K562 (cell line): ENCODE data around the gene CD101. TPM values are rescaled to one million over a fixed set of nuclear protein-coding genes. Genes with fewer than 3 reads are reported as not detected.

Experiments used
- ATAC-seq: fragments of 200-7000 bp; cut with Tn5 transposase; 3 replicates; pipeline ENCODE4 v1.9.1; 2020; ENCODE audit warnings: moderate library complexity
- BruUV-seq: library from RNA; stranded (reverse); fragments of 400-500 nt; replicated peaks from 2 replicates; lab custom pipeline; 2021; lab: Mats Ljungman, UMichigan
- CTCF ChIA-PET: fragments of 300-600 bp; formaldehyde crosslinking; extraction: SDS; loops from one replicate; lab custom pipeline; 2021; ENCODE audit warnings: low intra/inter-chr PET ratio; lab: Yijun Ruan, JAX
- POLR2A ChIA-PET: fragments of 300-600, 350-650 bp; sonication (Branson Sonifier 250); formaldehyde crosslinking; extraction: SDS; loops from one replicate; lab custom pipeline; 2021; ENCODE audit warnings: antibody characterized with exemption, inconsistent platforms; lab: Yijun Ruan, JAX
- DNase-seq, 4 experiments: peaks; one replicate each; pipeline versions ENCODE4 v3.0.0 to v3.0.0-alpha.2; 2011 to 2018; ENCODE audit warnings: low spot score in 3 of 4, mixed read lengths in 3 of 4; ENCODE audit errors: extremely low read depth in 1 of 4
- FAIRE-seq: peaks from 2 replicates; lab custom pipeline; 2011; peaks lifted over from hg19 to GRCh38; lab: Jason Lieb, UNC
- H2AFZ ChIP-seq: 2 replicates; pipeline ENCODE4 v1.6.0; 2011; ENCODE audit warnings: low read depth, low read length, control low read depth, inconsistent platforms
- H3K27ac ChIP-seq: fragments of 200-600 bp; 3 replicates; pipeline ENCODE4 v1.8.0; 2011; ENCODE audit warnings: low read depth, mild to moderate bottlenecking, control low read depth, inconsistent platforms, low read length, moderate library complexity, mixed read lengths; ENCODE audit errors: extremely low read depth
- H3K27me3 ChIP-seq, 2 experiments: fragments of 300-600 bp in 1 of 2; 2 replicates in 1 of 2; 3 replicates in 1 of 2; pipeline versions ENCODE4 v1.6.0 to v1.8.0; 2011; ENCODE audit warnings: inconsistent platforms in 2 of 2, low read length in 2 of 2, mild to moderate bottlenecking in 1 of 2, mixed read lengths in 1 of 2, moderate library complexity in 1 of 2; ENCODE audit not compliant: control insufficient read depth in 2 of 2, insufficient read depth in 2 of 2
- H3K36me3 ChIP-seq: fragments of 300-600 bp; 3 replicates; pipeline ENCODE4 v1.8.0; 2011; ENCODE audit warnings: mild to moderate bottlenecking, low read length, inconsistent platforms; ENCODE audit not compliant: control insufficient read depth, insufficient read depth
- H3K4me1 ChIP-seq, 2 experiments: fragments of 200-600 bp in 1 of 2; replicated peaks in 1 of 2; 2 replicates in 1 of 2; 3 replicates in 1 of 2; pipeline versions ENCODE4 v1.5.1 to v1.8.0; 2011; ENCODE audit warnings: inconsistent platforms in 2 of 2, low read length in 2 of 2, mild to moderate bottlenecking in 1 of 2, mixed read lengths in 1 of 2, moderate library complexity in 1 of 2; ENCODE audit not compliant: control insufficient read depth in 2 of 2, insufficient read depth in 2 of 2
- H3K4me2 ChIP-seq: 2 replicates; pipeline ENCODE4 v1.6.1; 2011; ENCODE audit warnings: low read length, control low read depth, inconsistent platforms, mixed read lengths; ENCODE audit not compliant: insufficient read depth
- H3K4me3 ChIP-seq: fragments of 200-600 bp; sonication (generic), shearing (Covaris generic); 2 replicates; pipeline ENCODE4 v1.5.1; 2016; ENCODE audit warnings: control low read depth, inconsistent platforms
- H3K79me2 ChIP-seq: fragments of 200-600 bp; 3 replicates; pipeline ENCODE4 v1.8.0; 2011; ENCODE audit warnings: low read length, inconsistent platforms; ENCODE audit not compliant: control insufficient read depth, insufficient read depth
- H3K9ac ChIP-seq, 2 experiments: 2 replicates each; pipeline versions ENCODE4 v1.6.0 to v1.6.1; 2011; ENCODE audit warnings: low read depth in 2 of 2, low read length in 2 of 2, control low read depth in 1 of 2, inconsistent platforms in 1 of 2, mild to moderate bottlenecking in 1 of 2, mixed read lengths in 1 of 2; ENCODE audit not compliant: insufficient read depth in 1 of 2
- H3K9me1 ChIP-seq: one replicate; pipeline ENCODE4 v1.6.0; 2011; ENCODE audit warnings: inconsistent platforms, mild to moderate bottlenecking, low read length, moderate library complexity; ENCODE audit not compliant: control insufficient read depth, insufficient read depth
- H3K9me3 ChIP-seq: replicated peaks from 2 replicates; pipeline ENCODE4 v1.5.1; 2011; ENCODE audit warnings: low read depth, low read length, inconsistent platforms; ENCODE audit not compliant: control insufficient read depth, insufficient read depth
- H4K20me1 ChIP-seq: replicated peaks from 2 replicates; pipeline ENCODE4 v1.6.1; 2011; ENCODE audit warnings: low read length, inconsistent platforms, mixed read lengths; ENCODE audit not compliant: control insufficient read depth, insufficient read depth
- CBX2 ChIP-seq: fragments of 200-600 bp; sonication (generic); IDR thresholded peaks from one replicate; pipeline ENCODE4 v1.6.1; 2012; ENCODE audit warnings: mild to moderate bottlenecking, low read length, inconsistent platforms; ENCODE audit not compliant: insufficient read depth, poor library complexity, severe bottlenecking
- CHCHD3 ChIP-seq: fragments of 250-450 bp; sonication (Bioruptor Pico); IDR thresholded peaks from 2 replicates; pipeline ENCODE4 v2.1.2; 2022; ENCODE audit warnings: mild to moderate bottlenecking
- CREB1 ChIP-seq, 2 experiments: sonication (generic) in 1 of 2; formaldehyde crosslinking in 1 of 2; IDR thresholded peaks; 2 replicates each; pipeline versions ENCODE4 v1.6.1 to v1.8.0; 2012 to 2022; ENCODE audit warnings: inconsistent platforms in 1 of 2, mild to moderate bottlenecking in 1 of 2, missing genetic modification reagents in 1 of 2, moderate library complexity in 1 of 2
- CREBBP ChIP-seq: IDR thresholded peaks from one replicate; pipeline ENCODE4 v1.6.1; 2012; ENCODE audit warnings: low read depth, mild to moderate bottlenecking, control low read depth, inconsistent platforms, low read length
- MAFG ChIP-seq: fragments of 450-650 bp; conservative IDR thresholded peaks from 2 replicates; pipeline ENCODE4 v1.6.1; 2016; ENCODE audit warnings: missing genetic modification characterization, missing compliant biosample characterization
- MCM7 ChIP-seq, 2 experiments: fragments of 450-650 bp; IDR thresholded peaks; 2 replicates each; pipeline ENCODE4 v1.6.1; 2016 to 2018
- NFIX ChIP-seq: fragments of 250-450 bp; sonication (Bioruptor Pico); IDR thresholded peaks from 2 replicates; pipeline ENCODE4 v1.4.0; 2020; ENCODE audit warnings: low read depth, mild to moderate bottlenecking, moderate library complexity
- NR2C1 ChIP-seq, 2 experiments: fragments of 450-650 bp; IDR thresholded peaks; 2 replicates each; pipeline ENCODE4 v1.6.1; 2017; ENCODE audit warnings: mild to moderate bottlenecking in 2 of 2, antibody characterized with exemption in 1 of 2, inconsistent platforms in 1 of 2, missing compliant biosample characterization in 1 of 2, missing genetic modification characterization in 1 of 2
- PCBP2 ChIP-seq: fragments of 200-400 bp; formaldehyde crosslinking; IDR thresholded peaks from 2 replicates; pipeline ENCODE4 v1.6.1; 2018; ENCODE audit warnings: low read length, low read depth, mild to moderate bottlenecking, moderate library complexity; ENCODE audit not compliant: poor library complexity, severe bottlenecking
- POU5F1 ChIP-seq: fragments of 150-350 bp; IDR thresholded peaks from 2 replicates; pipeline ENCODE4 v1.6.1; 2014; ENCODE audit warnings: borderline replicate concordance, low read length, low read depth, mild to moderate bottlenecking; ENCODE audit not compliant: partially characterized antibody
- RBM14 ChIP-seq: fragments of 200-400 bp; formaldehyde crosslinking; IDR thresholded peaks from 2 replicates; pipeline ENCODE4 v1.6.1; 2018; ENCODE audit warnings: low read depth, mild to moderate bottlenecking, low read length, moderate library complexity, borderline replicate concordance; ENCODE audit not compliant: insufficient read depth
- SMARCC2 ChIP-seq: fragments of 450-650 bp; IDR thresholded peaks from 2 replicates; pipeline ENCODE4 v1.6.1; 2017; ENCODE audit warnings: antibody characterized with exemption, moderate library complexity, mild to moderate bottlenecking, low read depth
- SP1 ChIP-seq: sonication (generic); formaldehyde crosslinking; IDR thresholded peaks from 2 replicates; pipeline ENCODE4 v1.8.1; 2022; ENCODE audit warnings: mild to moderate bottlenecking, missing genetic modification reagents
- SRSF9 ChIP-seq: fragments of 200-400 bp; formaldehyde crosslinking; IDR thresholded peaks from 2 replicates; pipeline ENCODE4 v1.6.1; 2017; ENCODE audit warnings: low read depth, low read length, borderline replicate concordance
- THAP12 ChIP-seq: fragments of 250-450 bp; sonication (Bioruptor Pico); IDR thresholded peaks from 2 replicates; pipeline ENCODE4 v1.9.0; 2021; ENCODE audit warnings: mild to moderate bottlenecking, inconsistent platforms
- TRIM25 ChIP-seq: fragments of 450-650 bp; IDR thresholded peaks from 2 replicates; pipeline ENCODE4 v1.7.0; 2016; ENCODE audit warnings: borderline replicate concordance
- XRCC4 ChIP-seq: IDR thresholded peaks from one replicate; pipeline ENCODE4 v1.6.1; 2011; ENCODE audit not compliant: insufficient read depth, insufficient read length; ENCODE audit errors: extremely low read depth
- ZKSCAN3 ChIP-seq: fragments of 250-450 bp; sonication (Bioruptor Pico); IDR thresholded peaks from 2 replicates; pipeline ENCODE4 v1.4.0; 2020
- ZNF511 ChIP-seq: sonication (generic); formaldehyde crosslinking; IDR thresholded peaks from 2 replicates; pipeline ENCODE4 v1.8.0; 2022; ENCODE audit warnings: mild to moderate bottlenecking, missing genetic modification reagents
- WGBS: fragments of 100-300 bp; shearing (Covaris generic); methylation state at CpG from one replicate; pipeline ENCODE4 v1.1.6; 2016; ENCODE audit warnings: low coverage, mixed read lengths; ENCODE audit not compliant: insufficient coverage; ENCODE audit errors: missing lambda C conversion rate; 5-methylcytosine and 5-hydroxymethylcytosine counted together
- in situ Hi-C: fragments of 300-500 bp; cut with MboI; formaldehyde crosslinking; loops from 4 replicates; pipeline ENCODE4 v1.15.0; 2018; ENCODE audit warnings: inconsistent platforms, mixed read lengths
- intact Hi-C: fragments of 100-400 bp; cut with micrococcal nuclease; formaldehyde crosslinking; loops from 2 replicates; pipeline ENCODE4 v1.14.2; 2022
- polyA plus RNA-seq, 8 experiments: library from polyadenylated mRNA; depleted of rRNA in 4 of 8; stranded (reverse) in 5 of 8; unstranded in 3 of 8; fragments of >200 nt; fragmentation: Nextera tagmentation in 2 of 8; fragmentation: Illumina TruSeq in 1 of 8; extraction: Ambion mirVana in 2 of 8; extraction: Trizol in 1 of 8; gene quantifications; 2 replicates each; pipeline versions ENCODE4 v1.2.1 to v1.2.3, GENCODE V29; 2011 to 2014; ENCODE audit warnings: inconsistent platforms in 1 of 8, missing spikeins in 1 of 8
- total RNA-seq, 7 experiments: library from RNA; depleted of rRNA in 6 of 7; stranded (reverse); fragments of >200 nt in 6 of 7; fragmentation: Illumina TruSeq in 2 of 7; extraction: Trizol in 2 of 7; gene quantifications; 2 replicates each; pipeline versions ENCODE4 v1.2.1 to v1.2.3, GENCODE V29; 2011 to 2021; ENCODE audit warnings: low replicate concordance in 1 of 7

The CD101 gene
- total and polyA plus RNA-seq, 9 of the 15 experiments (the other 6 are each of a cell fraction or from before 2014, with no cell fraction given) = 0.04 to 1.1 (median 0.20) TPM

GRCh38 chr1:117000142-117000541 is 1.4 kb upstream of the CD101 start:
- no TSS peak for BruUV-seq
- Histone ChIP-seq H2AFZ (no peak overlapping the region), H3K4me2 (no peak overlapping the region), H3K9me1 (no peaks in the 10 kb centered on the region), H3K9ac (no peak overlapping the region), H3K36me3 (no peaks in the 10 kb centered on the region), H3K9me3 (no peaks in the 10 kb centered on the region), H3K27me3 (no peaks in the 10 kb centered on the region; a peak in 1 of 5 replicates), H3K4me1 (no peaks in the 10 kb centered on the region), H3K27ac (no peak overlapping the region), H3K4me3 (no peak overlapping the region), H3K79me2 (no peaks in the 10 kb centered on the region), H4K20me1 (no peaks in the 10 kb centered on the region)
- in situ Hi-C loops (no loop called here), intact Hi-C loops (no loop called here)
- ATAC-seq = no peak
- no peak for FAIRE-seq
- 40% methylated on average over 2 of the region's 2 CpGs for WGBS
- DNase-seq = no peak
- ChIA-PET CTCF (interaction anchor here (1.1 kb wide), 1 partner anchor 65 kb away, joined by 3 read pairs; no protein-coding TSS in a partner anchor), POLR2A (interaction anchor here (0.7 to 1.2 kb wide), 2 partner anchors 16 to 102 kb away, joined by 3 read pairs; no protein-coding TSS in a partner anchor)
- TF ChIP-seq CBX2 (no peak), MAFG (tag) (no peak), NR2C1 (IDR thresholded peaks at IDR 0.05) (no peak), NR2C1 (tag; IDR thresholded peaks at IDR 0.05) (no peak), SP1 (CRISPR knock-in tag) (no peak), XRCC4 (no peak), POU5F1 (no peak), SMARCC2 (no peak), CREB1 (IDR thresholded peaks at IDR 0.05) (no peak), CREB1 (CRISPR knock-in tag; IDR thresholded peaks at IDR 0.05) (no peak), THAP12 (no peak), PCBP2 (no peak), RBM14 (no peak), SRSF9 (no peak), MCM7 (IDR thresholded peaks at IDR 0.05) (no peak), ZNF511 (CRISPR knock-in tag) (no peak), CHCHD3 (CRISPR knock-in tag) (no peak), CREBBP (no peak), ZKSCAN3 (CRISPR knock-in tag) (no peak), NFIX (CRISPR knock-in tag) (no peak), TRIM25 (no peak)
